Endothelial cell of umbilical vein (primary cell): ENCODE results near the gene DEPDC5.

Source experiments
- EZH2 ChIP-seq: IDR thresholded peaks from 2 replicates; pipeline ENCODE4 v1.6.1; 2012; ENCODE audit warnings: borderline replicate concordance, low read depth, mild to moderate bottlenecking, moderate library complexity, low read length, inconsistent platforms; ENCODE audit not compliant: severe bottlenecking
- GATA2 ChIP-seq: IDR thresholded peaks from 2 replicates; pipeline ENCODE4 v1.7.0; 2011; ENCODE audit warnings: low read depth, mild to moderate bottlenecking, moderate library complexity, mixed read lengths, low read length; ENCODE audit not compliant: insufficient read length, insufficient read depth
- JUN ChIP-seq: IDR thresholded peaks from 2 replicates; pipeline ENCODE4 v1.6.1; 2011; ENCODE audit warnings: borderline replicate concordance, low read depth; ENCODE audit not compliant: insufficient read length, insufficient read depth
- MYC ChIP-seq: IDR thresholded peaks from one replicate; pipeline ENCODE4 v1.6.1; 2011; ENCODE audit warnings: mild to moderate bottlenecking, low read depth, low read length
- POLR2A ChIP-seq: IDR thresholded peaks from 2 replicates; pipeline ENCODE4 v1.6.1; 2012; ENCODE audit warnings: low read depth, mild to moderate bottlenecking, control low read depth, low read length
- POLR2AphosphoS5 ChIP-seq: IDR thresholded peaks from 2 replicates; pipeline ENCODE4 v1.6.1; 2012; ENCODE audit warnings: low read depth, mild to moderate bottlenecking, control low read depth, low read length, moderate library complexity; ENCODE audit not compliant: insufficient read depth
- TF ChIP-seq, protein P1 (sequence below), 2 donors: IDR thresholded peaks; 1 replicate in 1 of 2; 2 replicates in 1 of 2; pipeline ENCODE4 v1.5.1; 2011; ENCODE audit warnings: low read length in 2 of 2, mild to moderate bottlenecking in 2 of 2, moderate library complexity in 2 of 2, control low read depth in 1 of 2, inconsistent platforms in 1 of 2, low read depth in 1 of 2; ENCODE audit not compliant: insufficient read depth in 1 of 2; ENCODE audit errors: extremely low read depth in 1 of 2
- TF ChIP-seq, protein P2 (sequence below): IDR thresholded peaks from 2 replicates; pipeline ENCODE4 v1.6.1; 2011; ENCODE audit not compliant: insufficient read depth, insufficient read length

- TF ChIP-seq POLR2AphosphoS5 (no peak), POLR2A (no peak), MYC (no peak), GATA2 (no peak), EZH2 (no peak), JUN (no peak)
- TF ChIP-seq, protein P1, sequence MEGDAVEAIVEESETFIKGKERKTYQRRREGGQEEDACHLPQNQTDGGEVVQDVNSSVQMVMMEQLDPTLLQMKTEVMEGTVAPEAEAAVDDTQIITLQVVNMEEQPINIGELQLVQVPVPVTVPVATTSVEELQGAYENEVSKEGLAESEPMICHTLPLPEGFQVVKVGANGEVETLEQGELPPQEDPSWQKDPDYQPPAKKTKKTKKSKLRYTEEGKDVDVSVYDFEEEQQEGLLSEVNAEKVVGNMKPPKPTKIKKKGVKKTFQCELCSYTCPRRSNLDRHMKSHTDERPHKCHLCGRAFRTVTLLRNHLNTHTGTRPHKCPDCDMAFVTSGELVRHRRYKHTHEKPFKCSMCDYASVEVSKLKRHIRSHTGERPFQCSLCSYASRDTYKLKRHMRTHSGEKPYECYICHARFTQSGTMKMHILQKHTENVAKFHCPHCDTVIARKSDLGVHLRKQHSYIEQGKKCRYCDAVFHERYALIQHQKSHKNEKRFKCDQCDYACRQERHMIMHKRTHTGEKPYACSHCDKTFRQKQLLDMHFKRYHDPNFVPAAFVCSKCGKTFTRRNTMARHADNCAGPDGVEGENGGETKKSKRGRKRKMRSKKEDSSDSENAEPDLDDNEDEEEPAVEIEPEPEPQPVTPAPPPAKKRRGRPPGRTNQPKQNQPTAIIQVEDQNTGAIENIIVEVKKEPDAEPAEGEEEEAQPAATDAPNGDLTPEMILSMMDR (IDR thresholded peaks at IDR 0.05; ENCODE audit: extremely low read depth in 1 of 2, insufficient read depth in 1 of 2, low read depth in 1 of 2, low read length in 2 of 2): no peak
- TF ChIP-seq, protein P2, sequence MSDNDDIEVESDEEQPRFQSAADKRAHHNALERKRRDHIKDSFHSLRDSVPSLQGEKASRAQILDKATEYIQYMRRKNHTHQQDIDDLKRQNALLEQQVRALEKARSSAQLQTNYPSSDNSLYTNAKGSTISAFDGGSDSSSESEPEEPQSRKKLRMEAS: no peak
Observed at GRCh38 chr22:31830721-31831070, 76.9 kb downstream of the DEPDC5 start.
